K562 (cell line): ENCODE measurements around the gene CLDN24. TPM values are rescaled to one million over a fixed set of nuclear protein-coding genes. Genes with fewer than 3 reads are reported as not detected.

Experiments used
- ATAC-seq: fragments of 200-7000 bp; cut with Tn5 transposase; 3 replicates; pipeline ENCODE4 v1.9.1; 2020; ENCODE audit warnings: moderate library complexity
- BruUV-seq: library from RNA; stranded (reverse); fragments of 400-500 nt; replicated peaks from 2 replicates; lab custom pipeline; 2021; lab: Mats Ljungman, UMichigan
- CTCF ChIA-PET: fragments of 300-600 bp; formaldehyde crosslinking; extraction: SDS; loops from one replicate; lab custom pipeline; 2021; ENCODE audit warnings: low intra/inter-chr PET ratio; lab: Yijun Ruan, JAX
- POLR2A ChIA-PET: fragments of 300-600, 350-650 bp; sonication (Branson Sonifier 250); formaldehyde crosslinking; extraction: SDS; loops from one replicate; lab custom pipeline; 2021; ENCODE audit warnings: antibody characterized with exemption, inconsistent platforms; lab: Yijun Ruan, JAX
- DNase-seq, 4 experiments: peaks; one replicate each; pipeline versions ENCODE4 v3.0.0 to v3.0.0-alpha.2; 2011 to 2018; ENCODE audit warnings: low spot score in 3 of 4, mixed read lengths in 3 of 4; ENCODE audit errors: extremely low read depth in 1 of 4
- FAIRE-seq: peaks from 2 replicates; lab custom pipeline; 2011; peaks lifted over from hg19 to GRCh38; lab: Jason Lieb, UNC
- H2AFZ ChIP-seq: 2 replicates; pipeline ENCODE4 v1.6.0; 2011; ENCODE audit warnings: low read depth, low read length, control low read depth, inconsistent platforms
- H3K27ac ChIP-seq: fragments of 200-600 bp; 3 replicates; pipeline ENCODE4 v1.8.0; 2011; ENCODE audit warnings: low read depth, mild to moderate bottlenecking, control low read depth, inconsistent platforms, low read length, moderate library complexity, mixed read lengths; ENCODE audit errors: extremely low read depth
- H3K27me3 ChIP-seq, 2 experiments: fragments of 300-600 bp in 1 of 2; 2 replicates in 1 of 2; 3 replicates in 1 of 2; pipeline versions ENCODE4 v1.6.0 to v1.8.0; 2011; ENCODE audit warnings: inconsistent platforms in 2 of 2, low read length in 2 of 2, mild to moderate bottlenecking in 1 of 2, mixed read lengths in 1 of 2, moderate library complexity in 1 of 2; ENCODE audit not compliant: control insufficient read depth in 2 of 2, insufficient read depth in 2 of 2
- H3K36me3 ChIP-seq: fragments of 300-600 bp; 3 replicates; pipeline ENCODE4 v1.8.0; 2011; ENCODE audit warnings: mild to moderate bottlenecking, low read length, inconsistent platforms; ENCODE audit not compliant: control insufficient read depth, insufficient read depth
- H3K4me1 ChIP-seq, 2 experiments: fragments of 200-600 bp in 1 of 2; replicated peaks in 1 of 2; 2 replicates in 1 of 2; 3 replicates in 1 of 2; pipeline versions ENCODE4 v1.5.1 to v1.8.0; 2011; ENCODE audit warnings: inconsistent platforms in 2 of 2, low read length in 2 of 2, mild to moderate bottlenecking in 1 of 2, mixed read lengths in 1 of 2, moderate library complexity in 1 of 2; ENCODE audit not compliant: control insufficient read depth in 2 of 2, insufficient read depth in 2 of 2
- H3K4me2 ChIP-seq: 2 replicates; pipeline ENCODE4 v1.6.1; 2011; ENCODE audit warnings: low read length, control low read depth, inconsistent platforms, mixed read lengths; ENCODE audit not compliant: insufficient read depth
- H3K4me3 ChIP-seq: fragments of 200-600 bp; sonication (generic), shearing (Covaris generic); 2 replicates; pipeline ENCODE4 v1.5.1; 2016; ENCODE audit warnings: control low read depth, inconsistent platforms
- H3K79me2 ChIP-seq: fragments of 200-600 bp; 3 replicates; pipeline ENCODE4 v1.8.0; 2011; ENCODE audit warnings: low read length, inconsistent platforms; ENCODE audit not compliant: control insufficient read depth, insufficient read depth
- H3K9ac ChIP-seq, 2 experiments: 2 replicates each; pipeline versions ENCODE4 v1.6.0 to v1.6.1; 2011; ENCODE audit warnings: low read depth in 2 of 2, low read length in 2 of 2, control low read depth in 1 of 2, inconsistent platforms in 1 of 2, mild to moderate bottlenecking in 1 of 2, mixed read lengths in 1 of 2; ENCODE audit not compliant: insufficient read depth in 1 of 2
- H3K9me1 ChIP-seq: one replicate; pipeline ENCODE4 v1.6.0; 2011; ENCODE audit warnings: inconsistent platforms, mild to moderate bottlenecking, low read length, moderate library complexity; ENCODE audit not compliant: control insufficient read depth, insufficient read depth
- H3K9me3 ChIP-seq: replicated peaks from 2 replicates; pipeline ENCODE4 v1.5.1; 2011; ENCODE audit warnings: low read depth, low read length, inconsistent platforms; ENCODE audit not compliant: control insufficient read depth, insufficient read depth
- H4K20me1 ChIP-seq: replicated peaks from 2 replicates; pipeline ENCODE4 v1.6.1; 2011; ENCODE audit warnings: low read length, inconsistent platforms, mixed read lengths; ENCODE audit not compliant: control insufficient read depth, insufficient read depth
- FOXJ2 ChIP-seq: fragments of 200-800 bp; sonication (Bioruptor generic); IDR thresholded peaks from 2 replicates; pipeline ENCODE4 v1.6.1; 2016; ENCODE audit warnings: missing genetic modification characterization, missing compliant biosample characterization
- FOXK1 ChIP-seq: sonication (generic); formaldehyde crosslinking; IDR thresholded peaks from 2 replicates; pipeline ENCODE4 v1.8.0; 2022; ENCODE audit warnings: missing genetic modification reagents, mild to moderate bottlenecking, borderline replicate concordance
- HDAC1 ChIP-seq, 2 experiments: fragments of 450-650 bp; IDR thresholded peaks; 2 replicates each; pipeline ENCODE4 v1.6.1; 2016 to 2017; ENCODE audit warnings: inconsistent platforms in 1 of 2, mild to moderate bottlenecking in 1 of 2, moderate library complexity in 1 of 2
- LARP7 ChIP-seq: fragments of 450-650 bp; IDR thresholded peaks from 2 replicates; pipeline ENCODE4 v1.6.1; 2016
- RNF219 ChIP-seq: fragments of 250-450 bp; sonication (Bioruptor Pico); IDR thresholded peaks from 2 replicates; pipeline ENCODE4 v1.5.0; 2022; ENCODE audit warnings: mild to moderate bottlenecking
- SAP30 ChIP-seq: fragments of 200-600 bp; sonication (generic); IDR thresholded peaks from 2 replicates; pipeline ENCODE4 v1.6.1; 2012; ENCODE audit warnings: borderline replicate concordance, low read depth, mild to moderate bottlenecking, moderate library complexity, low read length, control low read depth, inconsistent platforms; ENCODE audit not compliant: insufficient read depth, poor library complexity, severe bottlenecking
- SMC3 ChIP-seq: conservative IDR thresholded peaks from 2 replicates; pipeline ENCODE4 v1.6.1; 2011; ENCODE audit warnings: low read depth, low read length, improper control_type of control experiment; ENCODE audit not compliant: insufficient read depth
- SNRNP70 ChIP-seq: fragments of 200-400 bp; formaldehyde crosslinking; optimal IDR thresholded peaks from 2 replicates; pipeline ENCODE3; 2017; ENCODE audit warnings: low read depth, low read length
- SRSF9 ChIP-seq: fragments of 200-400 bp; formaldehyde crosslinking; IDR thresholded peaks from 2 replicates; pipeline ENCODE4 v1.6.1; 2017; ENCODE audit warnings: low read depth, low read length, borderline replicate concordance
- WHSC1 ChIP-seq: IDR thresholded peaks from one replicate; pipeline ENCODE4 v1.6.1; 2012; ENCODE audit warnings: low read length, control low read depth, inconsistent platforms
- ZNF217 ChIP-seq: sonication (generic); formaldehyde crosslinking; IDR thresholded peaks from 2 replicates; pipeline ENCODE4 v1.8.0; 2022; ENCODE audit warnings: mild to moderate bottlenecking, missing genetic modification reagents
- WGBS: fragments of 100-300 bp; shearing (Covaris generic); methylation state at CpG from one replicate; pipeline ENCODE4 v1.1.6; 2016; ENCODE audit warnings: low coverage, mixed read lengths; ENCODE audit not compliant: insufficient coverage; ENCODE audit errors: missing lambda C conversion rate; 5-methylcytosine and 5-hydroxymethylcytosine counted together
- in situ Hi-C: fragments of 300-500 bp; cut with MboI; formaldehyde crosslinking; loops from 4 replicates; pipeline ENCODE4 v1.15.0; 2018; ENCODE audit warnings: inconsistent platforms, mixed read lengths
- intact Hi-C: fragments of 100-400 bp; cut with micrococcal nuclease; formaldehyde crosslinking; loops from 2 replicates; pipeline ENCODE4 v1.14.2; 2022
- polyA plus RNA-seq, 8 experiments: library from polyadenylated mRNA; depleted of rRNA in 4 of 8; stranded (reverse) in 5 of 8; unstranded in 3 of 8; fragments of >200 nt; fragmentation: Nextera tagmentation in 2 of 8; fragmentation: Illumina TruSeq in 1 of 8; extraction: Ambion mirVana in 2 of 8; extraction: Trizol in 1 of 8; gene quantifications; 2 replicates each; pipeline versions ENCODE4 v1.2.1 to v1.2.3, GENCODE V29; 2011 to 2014; ENCODE audit warnings: inconsistent platforms in 1 of 8, missing spikeins in 1 of 8
- total RNA-seq, 7 experiments: library from RNA; depleted of rRNA in 6 of 7; stranded (reverse); fragments of >200 nt in 6 of 7; fragmentation: Illumina TruSeq in 2 of 7; extraction: Trizol in 2 of 7; gene quantifications; 2 replicates each; pipeline versions ENCODE4 v1.2.1 to v1.2.3, GENCODE V29; 2011 to 2021; ENCODE audit warnings: low replicate concordance in 1 of 7
- TF ChIP-seq, protein P1 (sequence below): sonication (generic); formaldehyde crosslinking; IDR thresholded peaks from 2 replicates; pipeline ENCODE4 v1.8.1; 2022; ENCODE audit warnings: missing genetic modification reagents
- TF ChIP-seq, protein P2 (sequence below): fragments of 200-800 bp; sonication (Bioruptor generic); IDR thresholded peaks from 2 replicates; pipeline ENCODE4 v1.6.1; 2017; ENCODE audit warnings: missing genetic modification characterization, missing compliant biosample characterization
- TF ChIP-seq, protein P3 (sequence below), 2 experiments: fragments of 450-650 bp in 1 of 2; sonication (generic) in 1 of 2; formaldehyde crosslinking in 1 of 2; IDR thresholded peaks in 1 of 2; conservative IDR thresholded peaks in 1 of 2; 2 replicates each; pipeline versions ENCODE4 v1.6.1 to v1.8.1; 2016 to 2023; ENCODE audit warnings: mild to moderate bottlenecking in 2 of 2, moderate library complexity in 2 of 2, inconsistent platforms in 1 of 2, missing genetic modification reagents in 1 of 2

The CLDN24 gene
- total and polyA plus RNA-seq, 9 of the 15 experiments (the other 6 are each of a cell fraction or from before 2014, with no cell fraction given): not detected

- H3K4me2 ChIP-seq: no peak overlapping the region
- H3K9ac ChIP-seq: peak overlapping the region in 1 of 2 experiments; percentile 16; a peak in 1 of 4 replicates
- peaks cover 10 to 19% of the 10 kb centered on the region in 2 experiments; a peak in 4 of 5 replicates for H3K4me1 ChIP-seq
- no peaks in the 10 kb centered on the region for H3K79me2 ChIP-seq
- H3K27ac ChIP-seq: no peak overlapping the region
- no peaks in the 10 kb centered on the region; the same call in 1 of the 2 replicates for H3K9me3 ChIP-seq
- BruUV-seq: no TSS peak
- POLR2A ChIA-PET: no interaction called here
- in situ Hi-C loops: no loop called here
- DNase-seq (no peak), ATAC-seq (no peak), FAIRE-seq (no peak)
- TF ChIP-seq SMC3 (no peak), FOXK1 (no peak), SRSF9 (no peak), LARP7 (no peak), RNF219 (CRISPR knock-in tag) (no peak), HDAC1 (IDR thresholded peaks at IDR 0.05) (no peak), ZNF217 (no peak), WHSC1 (no peak), SNRNP70 (no peak), FOXJ2 (tag) (no peak), SAP30 (no peak)
- TF ChIP-seq, protein P1, sequence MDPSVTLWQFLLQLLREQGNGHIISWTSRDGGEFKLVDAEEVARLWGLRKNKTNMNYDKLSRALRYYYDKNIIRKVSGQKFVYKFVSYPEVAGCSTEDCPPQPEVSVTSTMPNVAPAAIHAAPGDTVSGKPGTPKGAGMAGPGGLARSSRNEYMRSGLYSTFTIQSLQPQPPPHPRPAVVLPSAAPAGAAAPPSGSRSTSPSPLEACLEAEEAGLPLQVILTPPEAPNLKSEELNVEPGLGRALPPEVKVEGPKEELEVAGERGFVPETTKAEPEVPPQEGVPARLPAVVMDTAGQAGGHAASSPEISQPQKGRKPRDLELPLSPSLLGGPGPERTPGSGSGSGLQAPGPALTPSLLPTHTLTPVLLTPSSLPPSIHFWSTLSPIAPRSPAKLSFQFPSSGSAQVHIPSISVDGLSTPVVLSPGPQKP (CRISPR knock-in tag): no peak
- TF ChIP-seq, protein P2, sequence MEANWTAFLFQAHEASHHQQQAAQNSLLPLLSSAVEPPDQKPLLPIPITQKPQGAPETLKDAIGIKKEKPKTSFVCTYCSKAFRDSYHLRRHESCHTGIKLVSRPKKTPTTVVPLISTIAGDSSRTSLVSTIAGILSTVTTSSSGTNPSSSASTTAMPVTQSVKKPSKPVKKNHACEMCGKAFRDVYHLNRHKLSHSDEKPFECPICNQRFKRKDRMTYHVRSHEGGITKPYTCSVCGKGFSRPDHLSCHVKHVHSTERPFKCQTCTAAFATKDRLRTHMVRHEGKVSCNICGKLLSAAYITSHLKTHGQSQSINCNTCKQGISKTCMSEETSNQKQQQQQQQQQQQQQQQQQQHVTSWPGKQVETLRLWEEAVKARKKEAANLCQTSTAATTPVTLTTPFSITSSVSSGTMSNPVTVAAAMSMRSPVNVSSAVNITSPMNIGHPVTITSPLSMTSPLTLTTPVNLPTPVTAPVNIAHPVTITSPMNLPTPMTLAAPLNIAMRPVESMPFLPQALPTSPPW (CRISPR knock-in tag): no peak
- TF ChIP-seq, protein P3, sequence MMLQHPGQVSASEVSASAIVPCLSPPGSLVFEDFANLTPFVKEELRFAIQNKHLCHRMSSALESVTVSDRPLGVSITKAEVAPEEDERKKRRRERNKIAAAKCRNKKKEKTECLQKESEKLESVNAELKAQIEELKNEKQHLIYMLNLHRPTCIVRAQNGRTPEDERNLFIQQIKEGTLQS (IDR thresholded peaks at IDR 0.05): no peak
- TF ChIP-seq, protein P3 (CRISPR knock-in tag; conservative IDR thresholded peaks at IDR 0.05): no peak
- H3K9me1 ChIP-seq: no peaks in the 10 kb centered on the region
- H3K36me3 ChIP-seq: no peaks in the 10 kb centered on the region
- intact Hi-C loops: no loop called here
- H3K4me3 ChIP-seq: no peak overlapping the region
- CTCF ChIA-PET: no interaction called here
- H4K20me1 ChIP-seq: no peaks in the 10 kb centered on the region
- H2AFZ ChIP-seq: no peak overlapping the region
- no peaks in the 10 kb centered on the region for H3K27me3 ChIP-seq
- 56% methylated on average over 20 of the region's 20 CpGs for WGBS
Measured at GRCh38 chr4:183356931-183357675, 34.9 kb upstream of the CLDN24 start.
